Trophoblast cell (in vitro differentiated cells and primary cell): ENCODE results near the gene HSPA4.
A peak's percentile ranks its signal among the peaks of the same experiment; 100 is the strongest.

Experiments
- DNase-seq, 2 donors: peaks; one replicate each; pipeline ENCODE4 v3.0.0-alpha.2; 2016
- H2AFZ ChIP-seq: 2 replicates; pipeline ENCODE4 v1.6.1; 2013; ENCODE audit warnings: low read length, moderate library complexity, mild to moderate bottlenecking; ENCODE audit not compliant: insufficient read depth, poor library complexity
- H2AK5ac ChIP-seq: 2 replicates; pipeline ENCODE4 v1.6.1; 2013; ENCODE audit warnings: mild to moderate bottlenecking, low read length
- H2BK120ac ChIP-seq: 2 replicates; pipeline ENCODE4 v1.6.1; 2013; ENCODE audit warnings: low read length, mild to moderate bottlenecking, moderate library complexity; ENCODE audit not compliant: insufficient read depth, poor library complexity
- H2BK12ac ChIP-seq: 2 replicates; pipeline ENCODE4 v1.6.1; 2013; ENCODE audit warnings: mild to moderate bottlenecking, low read length, moderate library complexity
- H2BK5ac ChIP-seq: 2 replicates; pipeline ENCODE4 v1.6.1; 2013; ENCODE audit warnings: low read length, low read depth, moderate library complexity, mild to moderate bottlenecking; ENCODE audit not compliant: poor library complexity
- H3K14ac ChIP-seq: 2 replicates; pipeline ENCODE4 v1.6.1; 2013; ENCODE audit warnings: mild to moderate bottlenecking, low read length
- H3K18ac ChIP-seq: 2 replicates; pipeline ENCODE4 v1.6.1; 2013; ENCODE audit warnings: mild to moderate bottlenecking, low read length
- H3K23ac ChIP-seq: 2 replicates; pipeline ENCODE4 v1.6.1; 2013; ENCODE audit warnings: low read length
- H3K27ac ChIP-seq: 2 replicates; pipeline ENCODE4 v1.5.1; 2013; ENCODE audit warnings: low read depth, mild to moderate bottlenecking, inconsistent platforms, low read length, moderate library complexity
- H3K27me3 ChIP-seq: 2 replicates; pipeline ENCODE4 v1.6.1; 2013; ENCODE audit warnings: inconsistent platforms, mild to moderate bottlenecking, low read length, moderate library complexity; ENCODE audit not compliant: insufficient read depth
- H3K36me3 ChIP-seq, 2 experiments: 1 replicate in 1 of 2; 2 replicates in 1 of 2; pipeline ENCODE4 v1.6.1; 2013; ENCODE audit warnings: low read length in 2 of 2, mild to moderate bottlenecking in 2 of 2, moderate library complexity in 1 of 2; ENCODE audit not compliant: insufficient read depth in 2 of 2, control insufficient read depth in 1 of 2
- H3K4ac ChIP-seq: 2 replicates; pipeline ENCODE4 v1.6.1; 2013; ENCODE audit warnings: low read depth, mild to moderate bottlenecking, low read length, moderate library complexity
- H3K4me1 ChIP-seq, 2 experiments: 1 replicate in 1 of 2; 2 replicates in 1 of 2; pipeline ENCODE4 v1.6.1; 2013; ENCODE audit warnings: low read length in 2 of 2, mild to moderate bottlenecking in 2 of 2, moderate library complexity in 1 of 2; ENCODE audit not compliant: insufficient read depth in 2 of 2, control insufficient read depth in 1 of 2
- H3K4me2 ChIP-seq: 2 replicates; pipeline ENCODE4 v1.6.1; 2013; ENCODE audit warnings: inconsistent platforms, mild to moderate bottlenecking, low read length, moderate library complexity
- H3K4me3 ChIP-seq: 2 replicates; pipeline ENCODE4 v1.5.1; 2013; ENCODE audit warnings: mild to moderate bottlenecking, low read depth, low read length, inconsistent platforms
- H3K79me1 ChIP-seq: one replicate; pipeline ENCODE4 v1.6.1; 2013; ENCODE audit warnings: low read length
- H3K79me2 ChIP-seq: 2 replicates; pipeline ENCODE4 v1.6.1; 2013; ENCODE audit warnings: low read length, mild to moderate bottlenecking; ENCODE audit not compliant: control insufficient read depth, insufficient read depth, poor library complexity
- H3K9ac ChIP-seq: 2 replicates; pipeline ENCODE4 v1.6.1; 2013; ENCODE audit warnings: mild to moderate bottlenecking, low read length
- H3K9me3 ChIP-seq: 2 replicates; pipeline ENCODE4 v1.6.1; 2013; ENCODE audit warnings: low read depth, mild to moderate bottlenecking, control low read depth, inconsistent platforms, low read length; ENCODE audit not compliant: insufficient read depth
- H4K12ac ChIP-seq: 2 replicates; pipeline ENCODE4 v1.6.1; 2013; ENCODE audit warnings: low read depth, mild to moderate bottlenecking, low read length, moderate library complexity
- H4K8ac ChIP-seq: 2 replicates; pipeline ENCODE4 v1.6.1; 2013; ENCODE audit warnings: low read depth, mild to moderate bottlenecking, low read length, moderate library complexity
- H4K91ac ChIP-seq: one replicate; pipeline ENCODE4 v1.6.1; 2013; ENCODE audit warnings: low read depth, mild to moderate bottlenecking, low read length, moderate library complexity
- WGBS: extraction: QIAGEN DNeasy Blood & Tissue Kit; methylation state at CpG from one replicate; pipeline ENCODE4 v1.1.7; 2013; ENCODE audit warnings: missing lambda C conversion rate; ENCODE audit not compliant: insufficient read length, insufficient coverage; ENCODE audit errors: extremely low coverage; 5-methylcytosine and 5-hydroxymethylcytosine counted together

The HSPA4 gene

DNA sequence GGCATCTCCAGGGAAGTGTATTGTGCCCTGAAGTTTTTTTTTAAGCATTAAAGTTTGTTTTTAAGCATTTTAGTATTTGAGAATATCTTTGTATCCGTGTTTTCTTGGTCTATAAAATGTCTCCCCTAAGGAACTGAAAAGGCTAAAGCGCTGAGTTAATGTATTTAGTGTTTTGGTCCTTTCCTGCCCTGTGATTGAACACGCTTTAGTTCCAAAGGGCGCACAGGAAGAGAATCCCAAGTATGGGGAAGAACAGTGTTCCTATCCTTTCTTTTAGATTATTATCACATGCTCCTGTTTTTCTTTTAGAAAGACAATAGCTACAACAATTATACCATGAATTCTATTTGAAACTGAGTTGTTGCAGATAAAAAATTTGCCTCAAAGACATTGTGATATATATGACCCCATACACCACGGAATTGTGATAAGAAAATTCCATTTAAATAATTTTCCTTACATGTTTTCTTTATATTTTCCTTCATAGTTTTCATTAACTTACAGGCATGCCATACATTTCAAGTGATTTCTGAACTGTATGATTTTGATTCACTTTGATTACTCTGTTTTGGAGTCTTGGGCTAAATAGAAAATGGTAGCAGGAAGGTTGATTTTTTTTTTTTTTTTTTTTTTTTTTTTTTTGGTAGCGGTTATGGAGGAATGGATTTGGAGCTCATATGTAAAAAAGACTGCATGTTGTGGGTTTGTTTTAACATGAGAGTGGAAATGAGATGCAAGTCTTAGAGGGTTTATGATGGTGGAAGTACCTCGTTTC, 3.1 kb downstream of the HSPA4 start:
- peak in 1 of 2 donors; percentile 50 for DNase-seq
- Histone ChIP-seq H4K12ac (no peak overlapping the region), H3K4me1 (peaks cover 3 to 8% of the 10 kb centered on the region in 2 experiments), H3K27ac (no peak overlapping the region), H3K36me3 (peaks cover 0 to 2% of the 10 kb centered on the region in 2 experiments), H3K4me3 (no peak overlapping the region), H3K18ac (no peak overlapping the region), H2AFZ (no peak overlapping the region), H3K14ac (no peak overlapping the region), H3K4ac (peak overlapping the region; percentile 57), H2BK120ac (no peak overlapping the region), H3K4me2 (no peak overlapping the region), H3K9me3 (no peaks in the 10 kb centered on the region), H2BK12ac (no peak overlapping the region), H4K8ac (no peak overlapping the region), H3K27me3 (no peaks in the 10 kb centered on the region), H3K9ac (no peak overlapping the region), H2BK5ac (no peak overlapping the region), H3K23ac (no peak overlapping the region), H3K79me1 (peaks cover 15% of the 10 kb centered on the region), H2AK5ac (no peak overlapping the region), H4K91ac (no peak overlapping the region), H3K79me2 (peaks cover 48% of the 10 kb centered on the region)
- no CpG with 5 or more reads among the region's 7 CpGs for WGBS

DNA sequence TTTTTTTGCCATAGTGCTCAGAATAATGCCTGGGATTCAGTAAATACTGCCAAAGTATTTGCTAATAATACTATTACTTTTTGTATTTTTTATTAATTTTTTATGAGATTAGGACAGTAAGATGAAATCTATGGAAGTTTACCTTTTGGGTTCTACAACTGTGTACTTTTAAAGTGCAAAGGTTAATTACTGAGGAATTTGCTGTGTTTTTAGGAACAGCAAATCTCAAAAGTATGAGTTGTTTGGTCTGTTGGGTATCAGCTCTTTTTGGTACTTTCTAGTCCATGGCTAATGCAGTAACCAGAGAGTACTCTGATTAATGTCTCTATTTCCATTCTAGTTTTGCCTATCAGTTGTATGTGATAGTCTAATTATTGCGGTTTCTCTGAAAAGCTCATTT, 5.1 kb downstream of the HSPA4 start:
- no peak overlapping the region for H2AFZ ChIP-seq
- H3K14ac ChIP-seq, result no peak overlapping the region
- H3K4ac ChIP-seq, result no peak overlapping the region
- no peak overlapping the region for H3K23ac ChIP-seq
- no peak overlapping the region for H4K91ac ChIP-seq
- H3K27ac ChIP-seq, result no peak overlapping the region
- peaks cover 2 to 4% of the 10 kb centered on the region in 2 experiments for H3K4me1 ChIP-seq
- peaks cover 0 to 2% of the 10 kb centered on the region in 2 experiments for H3K36me3 ChIP-seq
- H3K9ac ChIP-seq, result no peak overlapping the region
- WGBS, result no CpG with 5 or more reads among the region's 1 CpG
- no peak overlapping the region for H2BK12ac ChIP-seq
- H2AK5ac ChIP-seq, result no peak overlapping the region
- no peak overlapping the region for H3K4me2 ChIP-seq
- no peak overlapping the region for H4K8ac ChIP-seq
- DNase-seq, result no peak
- H2BK5ac ChIP-seq, result no peak overlapping the region
- no peak overlapping the region for H3K4me3 ChIP-seq
- H3K9me3 ChIP-seq, result no peaks in the 10 kb centered on the region
- H3K79me1 ChIP-seq, result peaks cover 7% of the 10 kb centered on the region
- no peaks in the 10 kb centered on the region for H3K27me3 ChIP-seq
- H4K12ac ChIP-seq, result no peak overlapping the region
- H3K79me2 ChIP-seq, result peaks cover 43% of the 10 kb centered on the region
- H3K18ac ChIP-seq, result no peak overlapping the region
- no peak overlapping the region for H2BK120ac ChIP-seq

DNA sequence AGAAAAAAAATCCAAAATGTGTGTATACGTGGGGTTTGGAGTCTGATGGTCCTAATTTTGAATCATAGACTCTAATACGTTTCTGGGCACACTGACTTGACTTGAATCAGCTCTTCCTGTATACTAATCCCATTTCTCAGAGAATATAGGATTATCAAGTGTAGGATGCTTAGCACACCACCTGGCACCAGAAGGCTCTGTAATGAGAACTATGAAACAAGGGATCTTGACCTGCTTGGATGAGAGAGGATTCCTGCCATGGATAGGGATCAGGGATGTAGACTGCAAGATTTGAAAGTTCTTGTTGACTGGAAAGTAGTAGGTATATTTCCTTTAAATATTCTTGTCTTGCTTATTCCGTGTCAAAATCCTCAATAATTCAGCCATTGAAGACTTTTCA, 7.8 kb downstream of the HSPA4 start:
- no peaks in the 10 kb centered on the region for H3K4me1 ChIP-seq
- peak overlapping the region; percentile 71 for H3K4ac ChIP-seq
- no peak overlapping the region for H3K23ac ChIP-seq
- no peaks in the 10 kb centered on the region for H3K9me3 ChIP-seq
- H2BK120ac ChIP-seq, result no peak overlapping the region
- H3K9ac ChIP-seq, result no peak overlapping the region
- H3K18ac ChIP-seq, result no peak overlapping the region
- H3K27ac ChIP-seq, result no peak overlapping the region
- no peaks in the 10 kb centered on the region for H3K27me3 ChIP-seq
- H2BK5ac ChIP-seq, result no peak overlapping the region
- H3K4me2 ChIP-seq, result no peak overlapping the region
- no peak overlapping the region for H4K12ac ChIP-seq
- no peak overlapping the region for H3K4me3 ChIP-seq
- no peaks in the 10 kb centered on the region for H3K36me3 ChIP-seq
- H3K79me2 ChIP-seq, result peaks cover 24% of the 10 kb centered on the region
- no peak overlapping the region for H4K8ac ChIP-seq
- H2BK12ac ChIP-seq, result no peak overlapping the region
- no peak overlapping the region for H3K14ac ChIP-seq
- WGBS, result no CpG with 5 or more reads among the region's 3 CpGs
- H4K91ac ChIP-seq, result no peak overlapping the region
- H2AFZ ChIP-seq, result no peak overlapping the region
- no peaks in the 10 kb centered on the region for H3K79me1 ChIP-seq
- DNase-seq, result no peak
- no peak overlapping the region for H2AK5ac ChIP-seq

DNA sequence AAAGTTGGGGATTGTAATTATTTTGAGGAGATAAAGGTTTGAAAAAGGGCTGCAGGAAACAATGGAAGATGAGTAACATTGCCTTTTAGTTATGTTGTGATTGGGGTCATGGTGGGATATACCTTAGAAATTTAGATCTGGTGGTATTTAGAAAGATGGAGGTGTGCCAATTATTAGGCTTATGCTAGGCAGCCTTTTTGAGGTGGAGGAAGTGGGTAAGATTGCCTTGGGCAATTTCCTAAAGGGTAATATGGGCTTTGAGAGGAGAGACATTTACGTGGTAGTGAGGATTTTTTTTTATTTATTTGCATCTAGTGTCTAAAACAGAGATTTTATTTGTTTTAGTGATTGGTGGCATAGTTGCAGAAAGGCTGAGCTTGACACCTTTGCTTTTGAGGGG, 10.5 kb downstream of the HSPA4 start:
- no peak overlapping the region for H3K4me3 ChIP-seq
- H2BK120ac ChIP-seq, result no peak overlapping the region
- no peak for DNase-seq
- peak overlapping the region; percentile 16 for H3K4ac ChIP-seq
- no peak overlapping the region for H4K91ac ChIP-seq
- H3K4me1 ChIP-seq, result no peaks in the 10 kb centered on the region
- H2AK5ac ChIP-seq, result no peak overlapping the region
- no peaks in the 10 kb centered on the region for H3K79me1 ChIP-seq
- no peaks in the 10 kb centered on the region for H3K9me3 ChIP-seq
- H3K36me3 ChIP-seq, result peaks cover 0 to 3% of the 10 kb centered on the region in 2 experiments
- no peak overlapping the region for H2BK12ac ChIP-seq
- H2BK5ac ChIP-seq, result no peak overlapping the region
- H4K12ac ChIP-seq, result no peak overlapping the region
- H3K27me3 ChIP-seq, result no peaks in the 10 kb centered on the region
- H3K23ac ChIP-seq, result no peak overlapping the region
- H4K8ac ChIP-seq, result no peak overlapping the region
- WGBS, result no CpG with 5 or more reads among the region's 1 CpG
- H3K27ac ChIP-seq, result no peak overlapping the region
- H3K14ac ChIP-seq, result no peak overlapping the region
- H3K4me2 ChIP-seq, result no peak overlapping the region
- H3K9ac ChIP-seq, result no peak overlapping the region
- H3K18ac ChIP-seq, result no peak overlapping the region
- H3K79me2 ChIP-seq, result peaks cover 17% of the 10 kb centered on the region
- no peak overlapping the region for H2AFZ ChIP-seq
